HG02798 (cell line): Measurements from ENCODE around the gene MRTO4.

Experiments
- ATAC-seq: cut with Tn5 transposase; IDR thresholded peaks from one replicate; pipeline ENCODE4 v1.9.1; 2021; ENCODE audit warnings: mild to moderate bottlenecking; ENCODE audit not compliant: unreplicated experiment, poor library complexity

Gene MRTO4

DNA sequence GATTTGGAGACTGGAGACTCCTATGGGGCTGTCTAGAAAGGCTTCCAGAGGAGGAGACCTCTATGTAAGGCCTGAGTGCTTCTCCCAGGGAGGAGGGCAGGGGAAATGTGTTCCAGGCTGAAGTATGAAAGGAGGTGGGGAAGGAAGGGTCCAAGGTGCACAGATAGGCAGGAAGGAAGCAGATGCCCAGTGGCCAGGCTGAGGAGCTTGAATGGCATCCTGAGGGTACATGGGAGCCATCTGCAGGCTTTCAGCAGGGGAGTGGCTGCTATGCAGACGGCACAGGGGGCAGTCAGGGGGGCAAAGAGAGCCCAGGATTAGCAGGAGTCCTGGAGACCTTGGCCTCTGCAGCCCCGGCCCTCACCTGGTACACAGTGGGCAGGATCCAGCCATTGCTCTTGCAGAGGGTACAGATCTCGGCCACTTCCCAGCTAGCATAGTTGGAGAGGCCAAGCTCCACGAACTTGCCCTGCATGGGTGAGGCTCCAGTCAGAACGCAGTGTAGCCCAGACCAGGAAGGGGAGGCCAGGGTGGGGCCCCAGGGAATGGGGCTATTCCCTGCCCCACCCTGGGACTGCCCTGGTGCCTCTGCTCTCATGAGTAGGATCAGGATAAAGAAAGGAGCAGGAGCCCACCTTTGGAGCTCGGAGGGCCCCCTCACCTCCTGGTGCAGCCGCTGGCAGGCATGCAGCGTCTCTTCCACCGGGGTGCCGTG, 56.3 kb downstream of the MRTO4 start:
- ATAC-seq, result no peak

DNA sequence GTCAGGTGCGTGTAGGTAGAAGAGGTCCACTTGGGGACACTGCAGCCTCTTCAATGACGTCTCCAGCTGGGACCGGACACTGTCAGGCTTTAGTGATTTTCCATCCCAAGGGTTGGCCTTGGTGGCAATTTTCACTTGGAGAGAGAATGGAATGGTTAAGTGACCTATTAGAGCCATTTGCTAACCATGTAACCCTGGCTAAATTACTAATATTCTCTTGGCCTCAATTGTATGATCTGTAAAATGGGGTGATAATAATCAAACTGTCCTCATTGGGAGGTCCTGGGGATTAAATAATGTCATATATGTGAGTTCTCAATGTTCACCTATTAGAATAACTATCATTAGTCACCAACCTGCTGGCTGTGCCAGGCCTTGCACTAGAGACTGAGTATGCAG, 56.9 kb downstream of the MRTO4 start:
- ATAC-seq, result no peak

DNA sequence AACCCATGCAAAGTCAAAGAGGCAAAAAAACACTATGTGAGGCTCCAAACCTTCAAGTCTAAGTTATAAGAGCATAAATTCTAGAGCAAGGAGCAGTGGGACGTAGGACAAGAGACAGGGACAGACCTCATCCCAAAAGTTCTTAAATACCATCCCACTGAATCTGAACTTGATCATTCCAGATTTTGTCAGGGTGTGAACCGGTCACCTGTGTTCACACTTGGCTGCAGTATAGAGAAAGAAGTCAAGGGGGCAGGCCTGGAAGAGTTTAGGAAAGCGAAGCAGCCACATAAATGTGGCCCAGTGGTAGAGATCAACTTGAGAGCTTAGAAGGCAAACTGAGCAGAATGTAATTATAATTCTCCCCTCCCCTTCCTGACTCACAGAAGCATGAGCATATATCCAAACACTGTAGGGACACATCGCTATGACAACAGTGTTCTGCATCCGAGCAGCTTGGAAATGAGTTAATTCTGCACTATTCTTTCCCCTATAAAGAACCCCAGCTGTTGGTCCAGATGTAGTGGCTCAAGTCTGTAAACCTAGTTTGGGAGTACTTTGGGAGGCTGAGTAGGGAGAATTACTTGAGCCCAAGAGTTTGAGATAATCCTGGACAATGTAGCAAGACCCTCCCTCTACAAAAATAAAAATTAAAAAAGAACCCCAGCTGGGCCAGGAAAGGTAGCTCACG, 57.7 kb downstream of the MRTO4 start:
- ATAC-seq, result no peak
